WERI-Rb-1 (cell line): Measurements from ENCODE around the gene CEACAM21.

Source experiments
- DNase-seq: peaks from one replicate; pipeline ENCODE4 v3.0.0-alpha.2; 2020
- H3K27ac ChIP-seq: fragments of 250-450 bp; sonication (Bioruptor Pico); 2 replicates; pipeline ENCODE4 v1.5.1; 2020; ENCODE audit warnings: mild to moderate bottlenecking, moderate library complexity
- H3K27me3 ChIP-seq: fragments of 250-450 bp; sonication (Bioruptor Pico); 2 replicates; pipeline ENCODE4 v1.5.1; 2021; ENCODE audit warnings: mild to moderate bottlenecking, low read depth, moderate library complexity; ENCODE audit not compliant: insufficient read depth, severe bottlenecking
- H3K36me3 ChIP-seq: fragments of 250-450 bp; sonication (Bioruptor Pico); 2 replicates; pipeline ENCODE4 v1.5.1; 2020; ENCODE audit warnings: mild to moderate bottlenecking, moderate library complexity
- H3K4me3 ChIP-seq: 2 replicates; pipeline ENCODE4 v1.5.1; 2011; ENCODE audit warnings: low read depth, mild to moderate bottlenecking, control low read depth, low read length
- H3K9me3 ChIP-seq: fragments of 250-450 bp; sonication (Bioruptor Pico); 2 replicates; pipeline ENCODE4 v1.5.1; 2021; ENCODE audit warnings: mild to moderate bottlenecking, moderate library complexity; ENCODE audit not compliant: severe bottlenecking
- TF ChIP-seq, protein P1 (sequence below): IDR thresholded peaks from 2 replicates; pipeline ENCODE4 v1.5.1; 2011; ENCODE audit warnings: low read depth, mild to moderate bottlenecking, control low read depth, inconsistent platforms, low read length

The CEACAM21 gene

DNA sequence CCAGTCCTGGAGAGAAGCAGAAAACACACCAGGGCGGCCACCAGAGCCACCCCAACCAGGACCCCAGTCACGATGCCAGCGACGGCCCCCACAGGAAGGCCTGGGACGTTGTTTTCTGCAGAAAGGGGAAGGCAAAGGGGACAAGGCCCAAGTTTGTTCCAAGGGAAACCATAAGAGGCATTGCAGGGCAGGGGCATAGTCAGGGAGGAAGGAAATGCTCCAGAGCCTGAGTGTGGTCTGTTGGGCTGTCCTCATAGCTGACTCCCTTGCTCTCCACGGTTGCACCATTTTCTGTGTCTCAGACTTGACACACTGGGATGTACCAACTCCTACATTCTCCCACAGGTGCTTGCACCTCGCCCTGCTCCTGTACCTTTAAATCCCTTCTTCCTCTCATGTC, 45.7 kb downstream of the CEACAM21 start:
- Histone ChIP-seq H3K27ac (no peak overlapping the region), H3K9me3 (no peaks in the 10 kb centered on the region), H3K27me3 (peaks cover 85% of the 10 kb centered on the region), H3K36me3 (no peaks in the 10 kb centered on the region), H3K4me3 (no peak overlapping the region)
- TF ChIP-seq, protein P1, sequence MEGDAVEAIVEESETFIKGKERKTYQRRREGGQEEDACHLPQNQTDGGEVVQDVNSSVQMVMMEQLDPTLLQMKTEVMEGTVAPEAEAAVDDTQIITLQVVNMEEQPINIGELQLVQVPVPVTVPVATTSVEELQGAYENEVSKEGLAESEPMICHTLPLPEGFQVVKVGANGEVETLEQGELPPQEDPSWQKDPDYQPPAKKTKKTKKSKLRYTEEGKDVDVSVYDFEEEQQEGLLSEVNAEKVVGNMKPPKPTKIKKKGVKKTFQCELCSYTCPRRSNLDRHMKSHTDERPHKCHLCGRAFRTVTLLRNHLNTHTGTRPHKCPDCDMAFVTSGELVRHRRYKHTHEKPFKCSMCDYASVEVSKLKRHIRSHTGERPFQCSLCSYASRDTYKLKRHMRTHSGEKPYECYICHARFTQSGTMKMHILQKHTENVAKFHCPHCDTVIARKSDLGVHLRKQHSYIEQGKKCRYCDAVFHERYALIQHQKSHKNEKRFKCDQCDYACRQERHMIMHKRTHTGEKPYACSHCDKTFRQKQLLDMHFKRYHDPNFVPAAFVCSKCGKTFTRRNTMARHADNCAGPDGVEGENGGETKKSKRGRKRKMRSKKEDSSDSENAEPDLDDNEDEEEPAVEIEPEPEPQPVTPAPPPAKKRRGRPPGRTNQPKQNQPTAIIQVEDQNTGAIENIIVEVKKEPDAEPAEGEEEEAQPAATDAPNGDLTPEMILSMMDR = no peak
- DNase-seq = no peak

DNA sequence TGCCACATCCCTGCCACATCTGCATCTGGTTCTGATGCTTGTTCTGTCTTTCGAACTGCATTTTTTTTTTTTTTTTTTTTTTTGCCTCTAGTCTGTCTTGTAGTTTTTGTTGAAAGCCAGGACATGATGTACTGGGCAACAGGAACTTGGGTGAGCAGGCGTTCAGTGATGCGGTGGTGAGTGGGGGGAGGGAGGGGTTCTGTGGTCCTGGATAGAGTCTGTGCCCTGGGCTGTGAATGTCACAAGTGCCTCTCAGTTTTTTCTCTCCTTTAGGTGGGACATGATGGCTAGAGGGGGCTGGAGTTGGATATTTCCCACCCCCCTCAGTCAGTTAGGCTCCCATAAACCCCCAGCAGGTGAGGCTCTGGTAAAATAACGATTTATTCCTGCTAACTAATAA, 47.4 kb downstream of the CEACAM21 start:
- TF ChIP-seq, protein P1 = no peak
- Histone ChIP-seq H3K27me3 (peaks cover 86% of the 10 kb centered on the region), H3K36me3 (no peaks in the 10 kb centered on the region), H3K4me3 (no peak overlapping the region), H3K9me3 (no peaks in the 10 kb centered on the region), H3K27ac (no peak overlapping the region)
- DNase-seq = no peak

DNA sequence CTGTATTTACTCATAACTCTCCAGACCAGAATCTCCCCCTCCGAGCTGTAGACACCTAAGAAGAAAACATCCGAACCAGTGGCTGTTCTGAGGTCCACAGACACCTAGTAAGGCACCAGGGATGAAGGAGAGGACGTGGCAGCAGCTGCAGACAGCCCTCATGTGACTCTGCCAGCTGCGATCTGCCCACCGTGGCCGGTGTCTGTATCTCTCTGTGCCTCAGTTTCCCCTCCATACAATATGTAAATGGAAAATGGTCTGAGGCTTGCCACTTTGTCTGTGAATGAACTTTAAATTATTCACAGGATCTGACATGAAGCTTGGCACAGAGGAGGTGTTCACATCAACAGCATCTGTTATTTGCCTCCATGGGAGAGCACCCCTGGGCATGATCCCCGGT, 48.5 kb downstream of the CEACAM21 start:
- Histone ChIP-seq H3K27ac (no peak overlapping the region), H3K27me3 (peaks cover 86% of the 10 kb centered on the region), H3K4me3 (no peak overlapping the region), H3K9me3 (no peaks in the 10 kb centered on the region), H3K36me3 (no peaks in the 10 kb centered on the region)
- TF ChIP-seq, protein P1 = no peak
- no peak for DNase-seq

DNA sequence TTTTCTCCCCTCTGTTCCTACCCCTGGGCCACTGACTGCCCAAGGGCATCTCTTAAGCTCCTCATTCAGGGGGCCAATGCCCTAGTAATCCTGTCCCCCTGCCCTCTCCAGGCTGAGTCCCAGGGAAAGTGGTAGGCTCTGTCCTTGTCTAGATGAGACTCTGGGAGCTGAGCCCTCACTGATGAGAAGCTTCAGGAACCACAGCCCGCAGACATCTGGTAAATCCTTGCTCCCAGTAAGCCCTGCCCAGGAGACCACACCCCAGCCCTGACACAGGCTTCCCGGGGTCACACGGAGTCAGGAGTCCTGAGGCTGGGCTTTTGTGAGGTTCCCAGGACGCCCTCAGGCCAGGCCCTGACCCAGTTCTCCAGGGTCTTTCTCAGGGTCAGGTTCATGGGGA, 49.0 kb downstream of the CEACAM21 start:
- TF ChIP-seq, protein P1 = no peak
- Histone ChIP-seq H3K4me3 (no peak overlapping the region), H3K27me3 (peaks cover 86% of the 10 kb centered on the region), H3K27ac (no peak overlapping the region), H3K9me3 (no peaks in the 10 kb centered on the region), H3K36me3 (no peaks in the 10 kb centered on the region)
- DNase-seq = no peak

DNA sequence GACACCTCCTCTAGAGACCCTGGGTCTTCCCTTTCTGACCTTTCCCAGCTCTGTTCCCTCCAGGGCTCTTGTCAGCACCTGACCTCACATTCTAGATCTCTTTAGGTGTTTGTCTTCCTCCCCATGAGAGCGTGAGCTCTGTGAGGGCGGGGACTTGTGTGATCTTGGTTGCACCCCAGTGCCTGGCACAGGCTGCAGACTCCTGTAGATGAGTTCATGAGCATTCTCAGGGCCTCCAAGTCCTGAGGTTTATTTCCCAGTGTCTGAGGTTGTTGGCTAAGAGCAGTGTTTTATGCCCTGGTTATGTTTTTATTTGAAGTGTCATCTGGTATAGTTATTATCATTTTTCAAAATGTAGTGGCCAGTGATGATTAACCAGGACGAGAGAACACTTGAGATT, 50.3 kb downstream of the CEACAM21 start:
- H3K4me3 ChIP-seq = no peak overlapping the region
- H3K27ac ChIP-seq = no peak overlapping the region
- peaks cover 4% of the 10 kb centered on the region for H3K9me3 ChIP-seq
- no peaks in the 10 kb centered on the region for H3K36me3 ChIP-seq
- TF ChIP-seq, protein P1 = no peak
- no peak for DNase-seq
- peaks cover 87% of the 10 kb centered on the region for H3K27me3 ChIP-seq

DNA sequence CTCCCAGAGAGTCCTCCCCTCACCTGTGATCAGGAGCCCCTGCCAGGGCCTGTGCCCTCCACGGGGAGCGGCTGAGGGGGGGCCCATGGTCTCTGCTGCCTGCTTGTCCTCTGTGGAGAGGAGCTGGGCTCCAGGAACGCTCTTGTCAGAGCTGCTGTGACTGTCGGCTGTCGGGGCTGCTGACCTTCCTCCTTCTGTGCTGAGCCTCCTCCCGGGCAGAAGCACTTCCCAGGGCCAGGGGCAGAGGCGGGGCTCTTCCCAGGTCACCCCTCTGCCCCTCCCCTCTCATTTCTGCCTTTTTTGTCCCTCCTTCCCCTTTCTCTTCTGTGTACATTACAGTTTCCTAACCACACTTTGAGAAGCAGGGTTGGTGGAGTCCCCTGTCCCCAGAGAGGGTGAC, 50.9 kb downstream of the CEACAM21 start, which contains the start of gene CEACAM4:
CEACAM4 (minus strand) TSS at position 198 of the 400 bp plus-strand sequence; CDS start at position 87, 111 bp downstream.
- TF ChIP-seq, protein P1 = no peak
- H3K4me3 ChIP-seq = no peak within 1 kb of the TSS
- H3K36me3 ChIP-seq = no peaks in the 10 kb centered on the region
- H3K27me3 ChIP-seq = peaks cover 89% of the 10 kb centered on the region
- DNase-seq = no peak
- H3K27ac ChIP-seq = no peak within 1 kb of the TSS
- peaks cover 4% of the 10 kb centered on the region for H3K9me3 ChIP-seq
